HepG2 (cell line): Measurements from ENCODE around the gene CENPM.

ENCODE experiments used
- EZH2 ChIP-seq: conservative IDR thresholded peaks from 2 replicates; pipeline ENCODE4 v1.6.1; 2012; ENCODE audit warnings: mild to moderate bottlenecking, low read depth, low read length, moderate library complexity
- FOXM1 ChIP-seq: sonication (generic); formaldehyde crosslinking; IDR thresholded peaks from 2 replicates; pipeline ENCODE4 v1.5.0; 2020; ENCODE audit warnings: missing genetic modification reagents
- NFAT5 ChIP-seq: sonication (generic); formaldehyde crosslinking; IDR thresholded peaks from 2 replicates; pipeline ENCODE4 v1.4.0; 2020; ENCODE audit warnings: missing genetic modification reagents
- RFX3 ChIP-seq: IDR thresholded peaks from 2 replicates; pipeline ENCODE4 v1.6.1; 2016; ENCODE audit warnings: missing biosample characterization, missing genetic modification reagents
- ZZZ3 ChIP-seq: sonication (generic); formaldehyde crosslinking; IDR thresholded peaks from 2 replicates; pipeline ENCODE4 v1.4.0; 2020; ENCODE audit warnings: missing genetic modification reagents, mild to moderate bottlenecking, borderline replicate concordance
- TF ChIP-seq, protein P1 (sequence below): sonication (generic); formaldehyde crosslinking; IDR thresholded peaks from 2 replicates; pipeline ENCODE4 v1.5.0; 2020; ENCODE audit warnings: mild to moderate bottlenecking, missing genetic modification reagents, moderate library complexity

DNA sequence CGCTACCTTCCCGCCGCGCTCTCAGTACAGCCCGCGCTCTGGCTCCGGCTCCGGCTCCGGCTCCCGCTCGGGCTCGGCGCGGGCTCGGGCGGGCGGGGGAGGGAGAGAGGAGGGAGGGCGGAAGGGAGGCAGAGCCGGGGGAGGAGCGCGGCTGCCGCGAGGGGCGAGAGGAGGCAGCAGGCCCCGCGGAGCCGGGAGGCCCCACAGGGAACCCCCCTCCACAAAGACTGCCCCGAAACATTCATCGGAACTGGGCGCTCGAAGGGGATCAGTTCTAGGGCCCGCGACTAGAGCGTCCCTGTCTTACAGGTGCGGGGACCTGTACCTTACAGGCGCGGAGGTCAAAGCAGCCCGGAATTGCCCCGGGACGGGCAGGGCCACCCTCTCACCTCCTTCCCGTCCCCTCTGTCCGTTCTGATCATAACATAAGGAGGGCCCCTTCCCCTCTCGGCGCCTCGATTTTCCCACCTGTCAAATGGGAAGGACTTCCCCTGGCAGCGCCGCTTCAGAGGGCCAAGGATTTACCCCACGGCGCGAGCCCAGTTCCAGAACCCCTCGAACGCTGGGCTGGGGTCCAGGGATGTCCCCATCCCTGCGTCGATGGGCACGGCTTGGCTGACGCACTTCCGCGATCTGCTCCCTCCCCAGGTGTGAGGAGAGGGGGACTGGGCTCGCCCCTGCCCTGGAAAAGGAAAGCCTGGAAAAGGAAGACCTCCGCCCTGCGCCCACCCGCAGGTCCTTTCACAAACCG is 31.7 kb downstream of the CENPM start, which contains the start of gene SHISA8:
- TF ChIP-seq RFX3 (CRISPR knock-in tag) = no peak
- TF ChIP-seq NFAT5 (CRISPR knock-in tag) = no peak
- TF ChIP-seq, protein P1, sequence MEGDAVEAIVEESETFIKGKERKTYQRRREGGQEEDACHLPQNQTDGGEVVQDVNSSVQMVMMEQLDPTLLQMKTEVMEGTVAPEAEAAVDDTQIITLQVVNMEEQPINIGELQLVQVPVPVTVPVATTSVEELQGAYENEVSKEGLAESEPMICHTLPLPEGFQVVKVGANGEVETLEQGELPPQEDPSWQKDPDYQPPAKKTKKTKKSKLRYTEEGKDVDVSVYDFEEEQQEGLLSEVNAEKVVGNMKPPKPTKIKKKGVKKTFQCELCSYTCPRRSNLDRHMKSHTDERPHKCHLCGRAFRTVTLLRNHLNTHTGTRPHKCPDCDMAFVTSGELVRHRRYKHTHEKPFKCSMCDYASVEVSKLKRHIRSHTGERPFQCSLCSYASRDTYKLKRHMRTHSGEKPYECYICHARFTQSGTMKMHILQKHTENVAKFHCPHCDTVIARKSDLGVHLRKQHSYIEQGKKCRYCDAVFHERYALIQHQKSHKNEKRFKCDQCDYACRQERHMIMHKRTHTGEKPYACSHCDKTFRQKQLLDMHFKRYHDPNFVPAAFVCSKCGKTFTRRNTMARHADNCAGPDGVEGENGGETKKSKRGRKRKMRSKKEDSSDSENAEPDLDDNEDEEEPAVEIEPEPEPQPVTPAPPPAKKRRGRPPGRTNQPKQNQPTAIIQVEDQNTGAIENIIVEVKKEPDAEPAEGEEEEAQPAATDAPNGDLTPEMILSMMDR (CRISPR knock-in tag) = no peak
- TF ChIP-seq ZZZ3 (CRISPR knock-in tag) = no peak
- no peak for TF ChIP-seq FOXM1 (CRISPR knock-in tag)
- peak; percentile 57; the same call in 1 of the 2 replicates for TF ChIP-seq EZH2
